HG03103 (cell line): ENCODE results near the gene SLC25A22.

Source experiments
- ATAC-seq: cut with Tn5 transposase; IDR thresholded peaks from one replicate; pipeline ENCODE4 v1.9.1; 2021; ENCODE audit warnings: low read depth; ENCODE audit not compliant: unreplicated experiment

Gene SLC25A22

GRCh38 chr11:808427-809286 is 10.6 kb upstream of the SLC25A22 start:
- ATAC-seq: no peak

- ATAC-seq: no peak
These were observed 6.5 kb upstream of the SLC25A22 start for GRCh38 chr11:804599-804964.

GRCh38 chr11:803770-804598 is 5.9 kb upstream of the SLC25A22 start:
- ATAC-seq: no peak

- no peak for ATAC-seq
These were observed 5.3 kb upstream of the SLC25A22 start for GRCh38 chr11:803467-803742.

GRCh38 chr11:802693-803466 is 4.8 kb upstream of the SLC25A22 start:
- no peak for ATAC-seq

GRCh38 chr11:802018-802617 is 4.0 kb upstream of the SLC25A22 start:
- no peak for ATAC-seq

- no peak for ATAC-seq
These were observed 3.2 kb upstream of the SLC25A22 start for GRCh38 chr11:801097-801780.

- no peak for ATAC-seq
These were observed 2.4 kb upstream of the SLC25A22 start for GRCh38 chr11:800473-800872.

- ATAC-seq: no peak
These were observed 1.7 kb upstream of the SLC25A22 start for GRCh38 chr11:799641-800316.

GRCh38 chr11:797296-798092 is 587 bp downstream of the SLC25A22 start:
- peak; percentile 48 for ATAC-seq

- no peak for ATAC-seq
These were observed 1.4 kb downstream of the SLC25A22 start for GRCh38 chr11:796565-797295.

- no peak for ATAC-seq
These were observed 2.2 kb downstream of the SLC25A22 start for GRCh38 chr11:795634-796564.

GRCh38 chr11:794766-795633 is 3.1 kb downstream of the SLC25A22 start:
- no peak for ATAC-seq

GRCh38 chr11:794013-794765 is 3.9 kb downstream of the SLC25A22 start:
- no peak for ATAC-seq

- no peak for ATAC-seq
These were observed 4.5 kb downstream of the SLC25A22 start for GRCh38 chr11:793556-793955.

GRCh38 chr11:792873-793272 is 5.2 kb downstream of the SLC25A22 start:
- no peak for ATAC-seq
